Measurements from ENCODE around the gene TIMP1.

TIMP1 gene

DNA sequence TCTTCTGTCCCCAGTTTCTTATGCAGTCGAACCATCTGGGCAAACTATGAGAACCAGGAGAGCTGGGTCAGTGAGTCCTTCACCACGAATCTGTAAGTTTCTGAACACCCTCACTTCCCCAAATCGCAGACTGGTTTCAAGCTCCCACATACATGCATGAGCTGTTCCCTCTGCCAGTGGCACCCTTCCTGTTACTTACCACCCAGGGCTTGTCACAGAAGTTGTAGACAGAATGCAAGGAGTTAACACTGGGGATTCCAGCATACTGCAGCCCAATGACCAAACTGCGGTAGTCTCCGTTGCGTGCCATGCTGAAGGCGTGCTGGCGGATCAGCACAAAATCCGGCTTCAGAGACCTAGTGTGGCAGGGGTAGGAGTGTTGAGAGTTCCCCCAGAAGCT lies 22.8 kb downstream of the TIMP1 start:
- no peak for DNase-seq (ENCODE audit: low spot score)

DNA sequence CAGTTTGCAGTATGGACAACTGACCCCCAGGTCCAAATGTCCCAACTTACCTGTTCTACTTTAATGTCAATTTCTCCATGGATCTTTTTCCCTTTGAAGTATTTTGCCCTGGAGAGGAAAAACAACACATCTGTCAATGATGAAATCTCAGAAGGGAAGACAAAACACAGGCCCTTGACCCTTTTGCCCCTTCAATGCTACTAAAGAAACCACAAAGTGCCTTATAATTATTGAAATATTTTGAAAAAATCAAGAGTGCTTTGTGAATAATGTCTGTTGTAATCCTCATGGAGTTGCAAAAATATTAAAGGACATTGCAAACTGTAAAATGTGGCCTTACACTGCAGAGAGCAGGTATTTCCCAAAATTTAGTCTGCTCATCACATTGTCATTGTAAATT lies 24.9 kb downstream of the TIMP1 start:
- no peak for DNase-seq (ENCODE audit: low spot score)

- DNase-seq (ENCODE audit: low spot score) = no peak
These were observed 26.0 kb downstream of the TIMP1 start for GRCh38 chrX:47608130-47608810.

- DNase-seq (ENCODE audit: low spot score) = no peak
These were observed 28.3 kb downstream of the TIMP1 start for GRCh38 chrX:47610511-47610910.

DNA sequence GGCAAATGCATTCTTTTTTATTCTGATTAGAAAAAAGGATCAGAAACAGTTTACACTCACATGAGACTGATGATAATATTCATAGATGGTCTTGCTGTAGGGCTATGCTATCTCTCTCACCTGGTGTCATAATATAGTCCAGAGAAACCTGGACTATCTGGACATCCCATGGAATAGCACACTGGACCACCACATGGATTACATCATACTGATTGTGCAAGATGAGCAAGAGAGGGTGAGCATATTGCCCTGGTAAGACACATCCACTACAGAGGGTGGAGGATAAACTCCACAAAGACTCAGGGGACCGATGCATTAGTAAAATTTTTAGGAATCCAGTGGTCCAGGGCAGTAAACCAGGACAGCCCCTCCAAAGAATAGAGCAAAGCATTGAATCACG lies 29.3 kb downstream of the TIMP1 start:
- no peak for DNase-seq (ENCODE audit: low spot score)

GRCh38 chrX:47611926-47612325 lies 29.7 kb downstream of the TIMP1 start:
- DNase-seq (ENCODE audit: low spot score) = no peak

DNA sequence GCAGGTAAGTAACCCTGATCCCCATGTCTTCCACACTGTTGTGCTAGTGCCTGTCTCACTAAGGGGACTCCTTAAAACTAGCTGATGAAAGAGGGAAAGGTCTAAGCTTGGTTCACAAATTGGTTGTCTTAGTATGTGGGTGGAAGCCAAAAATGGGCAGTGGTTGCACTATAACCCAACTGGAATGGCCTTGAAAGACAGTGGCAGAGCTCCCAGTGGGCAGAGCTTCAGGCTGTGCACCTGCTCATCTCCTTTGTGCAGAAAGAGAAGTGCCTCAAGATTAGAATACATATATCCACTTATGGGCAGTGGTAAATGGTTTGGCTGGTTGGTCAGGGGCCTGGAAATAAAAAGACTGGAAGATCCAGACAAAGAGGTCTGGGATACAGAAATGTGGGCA lies 30.2 kb downstream of the TIMP1 start:
- DNase-seq (ENCODE audit: low spot score) = no peak

DNA sequence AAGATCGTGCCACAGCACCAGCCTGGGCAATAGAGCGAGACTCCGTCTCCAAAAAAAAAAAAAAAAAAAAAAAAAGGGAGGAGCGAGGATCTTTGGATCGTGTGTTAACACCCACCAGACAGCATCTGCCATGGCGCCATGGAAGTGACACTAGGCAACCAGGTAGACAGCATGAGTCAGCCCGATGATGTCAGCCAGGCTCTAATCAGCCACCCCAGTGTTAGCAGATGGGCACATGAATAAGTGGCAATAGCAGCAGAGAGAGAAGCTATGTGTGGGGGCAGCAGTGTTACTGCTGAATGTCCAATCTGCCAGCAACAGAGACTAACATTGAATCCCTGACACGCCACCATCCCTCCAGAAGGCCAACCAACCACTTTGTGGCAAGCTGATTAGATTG lies 30.8 kb downstream of the TIMP1 start:
- DNase-seq (ENCODE audit: low spot score) = no peak

DNA sequence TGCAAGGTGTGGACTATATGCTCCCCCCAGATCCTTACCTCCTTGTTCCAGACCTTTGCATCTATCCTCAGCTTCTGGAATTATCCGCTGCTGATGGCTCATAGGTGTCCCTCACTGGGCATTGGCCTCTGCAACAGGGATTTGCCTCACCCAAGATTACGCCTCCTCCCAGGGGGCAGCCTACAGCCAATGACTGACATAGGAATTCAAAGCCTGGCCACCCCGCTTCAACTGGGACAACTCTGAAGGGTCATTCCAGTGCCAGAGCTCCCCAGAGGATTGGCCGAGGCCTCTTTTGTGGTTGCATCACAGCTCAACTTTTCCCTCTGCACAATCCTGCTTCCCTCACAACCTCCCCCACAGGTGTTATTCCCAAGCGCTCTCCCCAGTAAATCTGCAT lies 32.4 kb downstream of the TIMP1 start:
- no peak for DNase-seq (ENCODE audit: low spot score)

DNA sequence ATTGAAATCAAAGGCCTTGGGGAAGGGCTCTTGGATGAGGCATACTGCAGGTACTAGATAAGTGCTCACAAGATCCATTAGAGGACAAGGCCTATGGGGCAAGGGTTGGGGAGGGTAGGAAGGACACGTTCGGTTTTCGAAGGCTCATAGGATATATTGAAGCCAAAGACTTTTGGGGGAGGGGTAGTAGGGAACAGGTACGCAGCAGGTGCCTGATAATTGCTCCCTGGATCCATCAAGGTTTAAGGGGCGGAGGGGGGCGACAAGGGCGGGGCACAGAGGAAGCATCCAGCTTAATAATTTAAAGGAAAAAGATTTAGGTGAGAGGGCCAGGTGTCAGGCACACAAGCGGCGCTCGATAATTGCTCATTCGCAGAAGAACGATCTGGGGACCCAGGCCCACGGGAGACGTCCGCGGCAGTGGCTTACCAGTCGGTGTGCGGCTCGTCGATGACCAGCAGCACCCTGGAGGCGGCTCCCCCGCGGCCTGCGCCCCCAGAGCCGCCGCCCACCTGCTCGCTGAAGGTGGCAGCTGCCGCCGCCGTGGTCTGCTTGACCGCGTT lies 36.8 kb downstream of the TIMP1 start:
- no peak for DNase-seq (ENCODE audit: low spot score)

DNA sequence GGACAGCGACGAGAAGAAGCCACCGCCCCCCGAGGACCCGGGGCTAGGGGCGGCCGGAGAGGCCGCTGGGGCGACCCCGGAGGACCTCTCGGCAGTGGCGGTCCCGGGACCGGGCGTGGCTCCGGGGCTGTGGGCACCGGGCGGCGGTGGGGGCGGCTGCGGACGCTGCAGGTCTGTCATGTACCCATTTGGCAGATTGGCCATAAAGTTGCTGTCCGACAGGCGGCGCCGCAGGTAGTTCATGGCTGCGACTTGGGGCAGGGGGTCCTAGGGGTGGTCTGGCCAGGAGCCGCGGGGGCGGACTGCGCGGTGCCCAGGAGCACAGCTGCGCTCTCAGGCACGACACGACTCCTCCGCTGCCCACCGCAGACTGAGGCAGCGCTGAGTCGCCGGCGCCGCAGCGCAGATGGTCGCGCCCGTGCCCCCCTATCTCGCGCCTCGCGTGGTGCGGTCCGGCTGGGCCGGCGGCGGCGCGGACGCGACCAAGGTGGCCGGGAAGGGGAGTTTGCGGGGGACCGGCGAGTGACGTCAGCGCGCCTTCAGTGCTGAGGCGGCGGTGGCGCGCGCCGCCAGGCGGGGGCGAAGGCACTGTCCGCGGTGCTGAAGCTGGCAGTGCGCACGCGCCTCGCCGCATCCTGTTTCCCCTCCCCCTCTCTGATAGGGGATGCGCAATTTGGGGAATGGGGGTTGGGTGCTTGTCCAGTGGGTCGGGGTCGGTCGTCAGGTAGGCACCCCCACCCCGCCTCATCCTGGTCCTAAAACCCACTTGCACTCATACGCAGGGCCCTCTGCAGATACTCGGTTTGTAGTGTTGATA lies 37.5 kb downstream of the TIMP1 start, which contains the start of gene SYN1:
Gene SYN1, minus strand, starts transcription at position 372 of the 817 bp plus-strand sequence. Its CDS starts 129 bp downstream, at position 243.
- DNase-seq (ENCODE audit: low spot score) = peak; percentile 75

GRCh38 chrX:47620303-47620685 lies 38.1 kb downstream of the TIMP1 start:
- no peak for DNase-seq (ENCODE audit: low spot score)

GRCh38 chrX:47621851-47622250 lies 39.6 kb downstream of the TIMP1 start:
- DNase-seq (ENCODE audit: low spot score) = no peak

DNA sequence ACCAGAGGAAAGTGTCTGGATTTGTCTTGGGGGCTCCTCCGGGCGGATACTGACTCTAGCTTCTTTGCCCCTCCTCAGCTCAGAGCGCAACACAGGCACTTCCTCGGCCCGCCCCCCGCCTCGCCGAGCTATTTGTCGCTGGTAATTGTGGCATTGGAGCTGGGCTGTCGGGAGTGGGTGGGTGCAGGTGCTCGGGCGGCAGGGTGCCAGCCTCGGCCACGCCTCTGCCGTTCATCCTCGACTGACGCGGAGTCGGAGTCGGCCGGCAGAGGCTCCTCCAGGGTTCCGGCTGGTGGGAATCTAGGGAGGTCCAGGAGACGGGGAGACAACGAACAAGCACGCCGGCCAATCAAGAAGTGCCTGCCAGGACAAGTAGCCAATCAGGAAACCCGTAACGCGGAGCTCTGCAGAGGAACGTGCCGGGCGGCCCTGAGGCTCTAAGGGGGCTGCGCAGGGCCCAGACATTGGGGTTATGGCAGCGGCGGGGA lies 41.3 kb downstream of the TIMP1 start:
- peak; percentile 57 for DNase-seq (ENCODE audit: low spot score)

- no peak for DNase-seq (ENCODE audit: low spot score)
These were observed 43.1 kb downstream of the TIMP1 start for GRCh38 chrX:47625365-47625764.

DNA sequence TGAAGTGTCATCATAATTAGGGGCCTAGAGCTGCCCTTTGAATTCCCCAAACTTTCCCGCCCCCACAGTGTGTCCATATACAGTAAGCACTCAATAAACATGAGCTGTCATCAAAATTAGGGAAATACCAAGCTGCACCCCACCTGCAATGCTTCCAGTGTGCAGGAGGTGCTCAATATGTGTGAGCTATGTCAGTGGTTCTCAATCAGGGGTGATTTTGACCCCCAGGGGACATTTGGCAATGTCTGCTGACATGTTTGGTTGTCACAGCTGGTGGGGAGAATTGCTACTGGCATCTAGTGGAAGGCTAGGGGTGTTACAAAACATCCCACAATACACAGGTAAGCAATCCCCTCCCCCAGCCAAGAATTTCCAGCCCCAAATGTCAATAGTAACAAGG lies 46.7 kb downstream of the TIMP1 start:
- no peak for DNase-seq (ENCODE audit: low spot score)

GRCh38 chrX:47629419-47630200 lies 47.4 kb downstream of the TIMP1 start, which contains the start of gene CFP:
CFP (minus strand) TSS chrX:47629930; CDS start chrX:47629844, 86 bp downstream.
- no peak for DNase-seq (ENCODE audit: low spot score)

DNA sequence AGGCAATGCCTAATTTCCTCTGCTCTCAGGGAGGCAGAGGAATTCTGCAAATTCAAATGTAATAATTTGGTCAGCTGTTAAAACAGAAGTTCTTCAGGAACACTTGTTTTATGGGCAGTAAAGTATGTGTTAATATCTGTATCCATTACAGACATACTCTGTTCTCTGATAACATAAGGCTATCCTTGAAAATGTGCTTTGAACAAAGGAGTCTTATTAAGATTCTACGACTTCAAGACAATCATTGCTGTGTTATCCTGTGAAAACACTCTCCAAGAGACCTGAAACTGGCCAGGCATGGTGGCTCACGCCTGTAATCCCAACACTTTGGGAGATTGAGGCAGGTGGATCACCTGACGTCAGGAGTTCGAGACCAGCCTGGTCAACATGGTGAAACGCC lies 49.4 kb downstream of the TIMP1 start:
- no peak for DNase-seq (ENCODE audit: low spot score)

GRCh38 chrX:47632666-47633065 lies 50.4 kb downstream of the TIMP1 start:
- no peak for DNase-seq (ENCODE audit: low spot score)

- no peak for DNase-seq (ENCODE audit: low spot score)
These were observed 51.7 kb downstream of the TIMP1 start for GRCh38 chrX:47633689-47634590.

Measured in LoVo (cell line).